Stomach (tissue), 9 donors: ENCODE data around the gene IPMK. TPM values are rescaled to one million over a fixed set of nuclear protein-coding genes. Genes with fewer than 3 reads are reported as not detected.
"Not testable (repeated sequence)": the region's sequence is repeated elsewhere in the genome, so short reads cannot be mapped to it uniquely, and the experiment has no call there.

ENCODE experiments used
- DNase-seq, 2 donors: peaks; one replicate each; pipeline versions ENCODE4 v3.0.0 to v3.0.0-alpha.2; 2013 to 2019
- H3K27ac ChIP-seq, 5 donors: fragments of 200-600 bp in 4 of 5; sonication (generic) in 4 of 5; one replicate each; pipeline ENCODE4 v1.5.1; 2013 to 2019; ENCODE audit warnings: mild to moderate bottlenecking in 1 of 5, moderate library complexity in 1 of 5
- H3K27me3 ChIP-seq, 3 donors: fragments of 200-600 bp; sonication (generic); one replicate each; pipeline ENCODE4 v1.5.1; 2017 to 2019; ENCODE audit warnings: mixed run types in 1 of 3
- H3K36me3 ChIP-seq, 4 donors: fragments of 200-600 bp; sonication (generic); 1 replicate in 3 of 4; 2 replicates in 1 of 4; pipeline ENCODE4 v1.5.1; 2016 to 2019
- H3K4me1 ChIP-seq, 4 donors: fragments of 200-600 bp; sonication (generic); one replicate each; pipeline ENCODE4 v1.5.1; 2016 to 2019
- H3K4me3 ChIP-seq, 4 donors: fragments of 200-600 bp; sonication (generic) in 3 of 4; one replicate each; pipeline ENCODE4 v1.5.1; 2016 to 2019; ENCODE audit warnings: mild to moderate bottlenecking in 1 of 4
- H3K9me3 ChIP-seq, 4 donors: fragments of 200-600 bp; sonication (generic); one replicate each; pipeline ENCODE4 v1.5.1; 2016 to 2019
- EP300 ChIP-seq: sonication (generic); formaldehyde crosslinking; IDR thresholded peaks from one replicate; pipeline ENCODE4 v1.6.1; 2017; ENCODE audit warnings: antibody characterized with exemption
- POLR2A ChIP-seq, 4 donors: fragments of 450-650 bp; IDR thresholded peaks; one replicate each; pipeline ENCODE4 v1.6.1; 2016; ENCODE audit warnings: antibody characterized with exemption in 4 of 4, control low read depth in 2 of 4, mild to moderate bottlenecking in 1 of 4, moderate library complexity in 1 of 4
- POLR2AphosphoS5 ChIP-seq, 3 donors: sonication (generic); formaldehyde crosslinking; IDR thresholded peaks; one replicate each; pipeline ENCODE4 v1.6.1; 2016; ENCODE audit warnings: antibody characterized with exemption in 3 of 3
- WGBS, 5 donors: extraction: QIAGEN DNeasy Blood & Tissue Kit in 3 of 5; methylation state at CpG; one replicate each; pipeline versions ENCODE4 v1.1.5 to v1.1.7; 2013 to 2018; 5-methylcytosine and 5-hydroxymethylcytosine counted together
- intact Hi-C: fragments of 100-400 bp; cut with DNase I; formaldehyde crosslinking; loops from one replicate; pipeline ENCODE4 v1.15.1; 2023; ENCODE audit warnings: low total_unique reads
- polyA plus RNA-seq, 3 donors: library from polyadenylated mRNA; stranded (reverse); fragments of 200-250 nt; gene quantifications; one replicate each; pipeline ENCODE4 v1.2.3, GENCODE V29; 2013
- total RNA-seq, 5 donors: library from RNA; depleted of rRNA; stranded (reverse); fragments of >200 nt; gene quantifications; one replicate each; pipeline versions ENCODE4 v1.1.0 to v1.2.3, GENCODE V29; 2014 to 2016
- TF ChIP-seq, protein P1 (sequence below), 7 experiments: fragments of 450-650 bp in 4 of 7; fragments of 200-600 bp in 3 of 7; sonication (generic) in 3 of 7; IDR thresholded peaks; one replicate each; pipeline ENCODE4 v1.5.1; 2016 to 2019; ENCODE audit warnings: antibody characterized with exemption in 7 of 7, control low read depth in 2 of 7, mild to moderate bottlenecking in 1 of 7
- donor health status: healthy with polysubstance abuse.
- donor health status: Bipolar disorder and iron deficiency.
- donor health status: healthy.

The IPMK gene
- total and polyA plus RNA-seq, 8 donors: 1.8 to 15.6 (median 4.1) TPM; not detected in 1

DNA sequence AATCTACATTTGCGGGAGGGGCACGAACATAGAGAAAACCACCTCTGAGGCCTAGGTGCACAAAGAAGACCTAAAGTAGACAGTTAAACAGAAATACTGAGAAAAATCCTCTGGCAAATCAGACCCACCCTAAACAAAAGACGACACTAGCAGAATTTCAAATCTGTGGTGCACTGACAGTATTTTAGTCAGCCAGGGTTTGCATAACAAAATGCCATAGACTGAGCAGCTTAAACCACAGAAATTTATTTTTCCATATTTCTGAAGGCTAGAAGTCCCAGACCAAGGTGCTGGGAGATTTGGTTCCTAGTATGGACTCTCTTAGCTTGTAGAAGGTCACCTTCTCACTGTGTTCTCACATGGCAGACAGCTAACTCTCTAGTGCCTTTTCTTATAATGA is 26.3 kb downstream of the IPMK start:
- H3K9me3 ChIP-seq: peaks cover 0 to 12% (median 0%) of the 10 kb centered on the region in 4 donors
- no peak overlapping the region for H3K27ac ChIP-seq
- H3K4me3 ChIP-seq: no peak overlapping the region
- H3K4me1 ChIP-seq: peaks cover 0 to 31% (median 11%) of the 10 kb centered on the region in 4 donors
- TF ChIP-seq POLR2A (IDR thresholded peaks at IDR 0.05): no peak
- TF ChIP-seq, protein P1, sequence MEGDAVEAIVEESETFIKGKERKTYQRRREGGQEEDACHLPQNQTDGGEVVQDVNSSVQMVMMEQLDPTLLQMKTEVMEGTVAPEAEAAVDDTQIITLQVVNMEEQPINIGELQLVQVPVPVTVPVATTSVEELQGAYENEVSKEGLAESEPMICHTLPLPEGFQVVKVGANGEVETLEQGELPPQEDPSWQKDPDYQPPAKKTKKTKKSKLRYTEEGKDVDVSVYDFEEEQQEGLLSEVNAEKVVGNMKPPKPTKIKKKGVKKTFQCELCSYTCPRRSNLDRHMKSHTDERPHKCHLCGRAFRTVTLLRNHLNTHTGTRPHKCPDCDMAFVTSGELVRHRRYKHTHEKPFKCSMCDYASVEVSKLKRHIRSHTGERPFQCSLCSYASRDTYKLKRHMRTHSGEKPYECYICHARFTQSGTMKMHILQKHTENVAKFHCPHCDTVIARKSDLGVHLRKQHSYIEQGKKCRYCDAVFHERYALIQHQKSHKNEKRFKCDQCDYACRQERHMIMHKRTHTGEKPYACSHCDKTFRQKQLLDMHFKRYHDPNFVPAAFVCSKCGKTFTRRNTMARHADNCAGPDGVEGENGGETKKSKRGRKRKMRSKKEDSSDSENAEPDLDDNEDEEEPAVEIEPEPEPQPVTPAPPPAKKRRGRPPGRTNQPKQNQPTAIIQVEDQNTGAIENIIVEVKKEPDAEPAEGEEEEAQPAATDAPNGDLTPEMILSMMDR (IDR thresholded peaks at IDR 0.05): no peak
- TF ChIP-seq EP300: no peak
- TF ChIP-seq POLR2AphosphoS5 (IDR thresholded peaks at IDR 0.05): no peak
- H3K36me3 ChIP-seq: peaks cover 5 to 13% (median 11%) of the 10 kb centered on the region in 4 donors
- intact Hi-C loops: no loop called here
- 60 to 93% (median 77%) methylated on average over 3 of the region's 3 CpGs for WGBS, 5 donors
- no peaks in the 10 kb centered on the region for H3K27me3 ChIP-seq
- DNase-seq: no peak

DNA sequence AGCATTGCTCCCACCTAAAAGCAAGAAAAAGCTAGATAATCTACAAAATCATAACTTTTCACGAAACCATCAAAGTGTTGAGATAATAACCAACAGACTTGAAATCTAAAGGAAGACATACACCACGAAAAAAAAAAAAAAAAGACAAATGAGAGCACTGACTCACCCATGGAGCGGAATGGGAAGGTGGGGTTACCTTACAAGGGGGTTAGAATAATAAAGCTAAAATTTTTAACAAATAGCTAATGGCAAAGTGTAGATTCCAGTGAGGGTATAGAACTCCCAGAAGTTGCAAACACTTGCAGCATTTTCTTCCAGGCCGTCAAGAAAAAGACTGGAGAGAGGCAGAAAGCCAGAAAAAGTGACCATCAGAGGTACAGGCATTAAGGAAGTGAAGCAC is 27.2 kb downstream of the IPMK start:
- 80 to 86% (median 83%) methylated on average over 4 of the region's 4 CpGs for WGBS, 5 donors
- DNase-seq: no peak

DNA sequence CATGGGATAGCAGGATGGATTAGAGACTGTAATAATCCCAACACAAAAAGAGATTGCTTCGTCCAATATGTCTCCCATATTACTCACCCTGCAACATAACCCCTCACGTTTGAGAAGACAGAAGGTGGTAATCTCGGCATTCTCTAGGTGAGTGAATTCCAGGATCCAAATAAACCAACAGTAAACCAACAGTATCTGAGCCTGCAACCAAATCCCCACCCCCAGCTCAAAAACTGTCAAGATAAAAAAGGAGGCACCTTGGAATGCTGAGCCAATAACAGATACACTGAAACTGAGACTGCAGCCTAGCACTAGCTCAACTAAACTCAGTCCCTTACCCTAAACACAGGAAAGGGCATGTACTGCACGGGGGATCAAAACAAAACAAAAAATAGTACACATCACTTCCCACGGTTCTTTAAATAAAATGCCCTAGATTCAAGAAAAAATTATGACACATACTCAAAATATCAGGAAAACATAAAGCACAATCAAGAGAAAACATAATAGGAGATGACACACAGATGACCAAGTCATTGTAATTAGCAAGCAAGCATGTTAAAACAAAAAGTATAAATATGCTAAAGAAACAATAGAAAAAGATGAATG is 28.0 kb downstream of the IPMK start:
- no peak for DNase-seq
- Histone ChIP-seq H3K27me3 (no peaks in the 10 kb centered on the region), H3K4me3 (no peak overlapping the region), H3K4me1 (peaks cover 0 to 31% (median 11%) of the 10 kb centered on the region in 4 donors), H3K36me3 (peaks cover 5 to 28% (median 24%) of the 10 kb centered on the region in 4 donors), H3K9me3 (peaks cover 0 to 14% (median 0%) of the 10 kb centered on the region in 4 donors), H3K27ac (no peak overlapping the region)
- intact Hi-C loops: no loop called here
- 74 to 80% (median 79%) methylated on average over 5 of the region's 5 CpGs for WGBS, 5 donors
- TF ChIP-seq, protein P1 (IDR thresholded peaks at IDR 0.05): no peak
- TF ChIP-seq POLR2A (IDR thresholded peaks at IDR 0.05) (no peak), POLR2AphosphoS5 (IDR thresholded peaks at IDR 0.05) (no peak), EP300 (no peak)

More for the DNA sequence above, 27.2 kb downstream of the IPMK start:
- H3K4me3 ChIP-seq: no peak overlapping the region
- TF ChIP-seq POLR2AphosphoS5 (IDR thresholded peaks at IDR 0.05) (no peak), EP300 (no peak), POLR2A (IDR thresholded peaks at IDR 0.05) (no peak)
- TF ChIP-seq, protein P1 (IDR thresholded peaks at IDR 0.05): no peak
- intact Hi-C loops: no loop called here
- H3K9me3 ChIP-seq: peaks cover 0 to 10% (median 0%) of the 10 kb centered on the region in 4 donors
- peaks cover 5 to 19% (median 19%) of the 10 kb centered on the region in 4 donors for H3K36me3 ChIP-seq
- peaks cover 0 to 31% (median 11%) of the 10 kb centered on the region in 4 donors for H3K4me1 ChIP-seq
- H3K27ac ChIP-seq: no peak overlapping the region
- H3K27me3 ChIP-seq: no peaks in the 10 kb centered on the region

DNA sequence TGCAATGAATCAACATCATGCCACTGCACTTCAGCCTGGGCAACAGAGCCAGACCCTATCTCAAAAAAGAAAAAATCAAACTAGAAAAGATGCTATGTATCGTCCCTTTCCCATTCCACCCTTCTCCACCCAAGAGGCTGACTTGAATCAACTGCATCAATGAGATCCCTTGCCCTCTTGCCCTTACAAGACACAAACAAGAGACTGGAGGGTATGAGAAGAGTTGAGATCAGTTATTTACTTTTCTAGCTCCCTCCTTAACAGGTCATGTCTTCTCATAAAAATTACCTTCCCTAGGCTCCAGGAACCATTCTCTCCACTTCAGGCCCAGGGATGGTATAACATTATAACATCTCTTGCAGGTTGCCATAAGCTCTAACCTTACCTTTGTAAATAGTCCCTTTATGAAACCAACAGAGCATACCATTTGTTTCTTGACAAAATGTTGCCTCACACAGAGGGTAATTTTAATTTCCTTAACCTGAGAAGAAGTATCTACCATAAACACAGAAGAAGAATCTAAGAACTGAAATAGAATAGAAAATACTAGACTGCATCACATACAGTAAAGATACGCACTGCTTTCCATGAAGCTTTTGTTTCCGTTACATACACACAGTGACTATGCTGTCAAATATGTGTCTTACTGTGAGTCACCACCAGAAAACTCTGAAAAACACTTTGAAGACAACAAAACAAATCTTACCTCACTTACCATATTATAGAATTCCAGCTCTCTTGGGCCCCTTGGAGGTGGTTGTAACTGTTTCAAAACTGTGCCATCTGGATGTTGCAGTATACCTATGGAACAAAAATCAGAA is 30.5 kb downstream of the IPMK start:
- Histone ChIP-seq H3K36me3 (peaks cover 5 to 38% (median 28%) of the 10 kb centered on the region in 4 donors), H3K27me3 (no peaks in the 10 kb centered on the region), H3K27ac (no peak overlapping the region), H3K4me1 (peaks cover 0 to 31% (median 11%) of the 10 kb centered on the region in 4 donors), H3K9me3 (peaks cover 0 to 4% (median 0%) of the 10 kb centered on the region in 4 donors), H3K4me3 (no peak overlapping the region)
- no peak for DNase-seq
- intact Hi-C loops: no loop called here
- TF ChIP-seq, protein P1 (IDR thresholded peaks at IDR 0.05): no peak
- no peak for TF ChIP-seq POLR2A (IDR thresholded peaks at IDR 0.05)
- no peak for TF ChIP-seq POLR2AphosphoS5 (IDR thresholded peaks at IDR 0.05)
- no peak for TF ChIP-seq EP300
- WGBS, 5 donors: 95 to 99% (median 96%) methylated on average over 3 of the region's 3 CpGs

DNA sequence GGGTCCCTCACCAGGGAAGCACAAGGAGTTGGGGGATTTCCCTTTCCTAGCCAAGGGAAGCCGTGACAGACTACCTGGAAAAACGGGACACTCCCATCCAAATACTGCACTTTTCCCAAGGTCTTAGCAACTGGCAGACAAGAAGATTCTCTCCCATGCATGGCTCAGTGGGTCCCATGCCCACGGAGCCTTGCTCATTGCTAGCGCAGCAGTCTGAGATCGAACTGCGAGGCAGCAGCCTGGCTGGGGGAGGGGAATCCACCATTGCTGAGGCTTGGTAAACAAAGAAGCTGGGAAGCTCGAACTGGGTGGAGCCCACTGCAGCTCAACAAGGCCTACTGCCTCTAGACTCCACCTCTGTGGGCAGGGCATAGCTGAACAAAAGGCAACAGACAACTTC is 37.8 kb downstream of the IPMK start:
- H3K4me3 ChIP-seq, H3K9me3 ChIP-seq, H3K27ac ChIP-seq, DNase-seq, intact Hi-C loops, H3K4me1 ChIP-seq, H3K27me3 ChIP-seq: not testable (repeated sequence)
- 85 to 91% (median 89%) methylated on average over 7 of the region's 7 CpGs for WGBS, 5 donors
- peaks cover 0 to 51% (median 42%) of the 10 kb centered on the region in 4 donors for H3K36me3 ChIP-seq
